HS-27A (cell line): ENCODE data around the gene ALK.

Source experiments
- DNase-seq: peaks from one replicate; pipeline ENCODE4 v3.0.0-alpha.2; 2012; ENCODE audit warnings: low read depth, missing footprints

Gene ALK

DNA sequence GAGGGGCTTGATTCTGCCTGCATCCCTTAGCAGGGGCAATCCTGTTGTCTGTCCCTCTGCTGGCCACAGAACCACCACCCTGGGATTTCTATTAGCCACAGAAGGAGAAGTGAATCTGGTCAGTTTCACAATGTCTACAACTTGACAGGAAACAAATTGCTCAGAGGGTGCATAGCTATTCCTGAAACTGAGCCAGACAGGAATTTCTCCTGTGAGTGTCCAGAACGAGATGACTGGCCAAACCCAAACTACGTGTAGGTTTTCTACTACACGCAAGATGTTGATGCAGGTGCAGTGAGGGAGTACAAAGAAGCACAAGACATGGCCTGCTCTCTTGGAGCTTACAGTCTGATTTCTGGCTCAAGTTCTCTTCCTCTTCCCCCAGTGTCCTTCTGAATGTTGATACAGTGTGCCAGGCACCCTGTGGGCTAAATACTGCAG, 604.3 kb downstream of the ALK start:
- DNase-seq, result no peak

DNA sequence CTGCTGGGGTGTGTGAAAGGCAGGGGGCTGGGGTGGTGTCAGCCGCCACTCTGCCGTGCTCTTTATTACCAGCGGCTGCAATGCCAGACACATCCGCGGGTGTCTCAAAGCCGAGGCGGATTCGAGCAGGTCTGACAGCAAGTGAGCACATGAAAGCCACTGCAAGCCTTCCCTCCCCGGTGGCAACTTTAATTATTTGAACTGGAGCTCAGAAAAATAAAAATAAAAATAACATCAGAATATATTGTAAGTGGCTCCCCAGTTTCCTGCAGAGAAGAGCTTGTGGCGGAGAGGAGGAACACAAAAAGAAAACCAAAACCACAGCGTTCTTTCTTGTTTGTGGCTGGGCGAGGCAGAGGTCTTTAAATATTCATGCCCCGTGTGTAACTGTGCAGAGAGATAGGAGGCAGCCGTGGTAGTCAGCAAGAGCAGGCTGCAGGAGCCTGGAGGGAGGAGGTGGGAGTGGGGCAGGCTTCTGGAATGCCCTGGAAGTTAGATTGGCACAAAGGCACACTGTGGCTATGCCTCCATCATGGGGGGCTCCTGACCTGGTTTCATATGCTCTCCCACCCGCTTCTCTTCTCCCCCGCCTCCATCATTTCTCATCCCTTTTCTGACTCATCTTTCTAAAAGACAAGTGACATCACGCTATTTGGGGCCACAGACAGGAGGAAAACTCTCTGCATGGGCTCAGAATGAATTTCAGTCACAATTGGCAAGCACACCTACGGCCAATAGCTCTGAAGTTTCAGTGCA, 606.4 kb downstream of the ALK start:
- no peak for DNase-seq

DNA sequence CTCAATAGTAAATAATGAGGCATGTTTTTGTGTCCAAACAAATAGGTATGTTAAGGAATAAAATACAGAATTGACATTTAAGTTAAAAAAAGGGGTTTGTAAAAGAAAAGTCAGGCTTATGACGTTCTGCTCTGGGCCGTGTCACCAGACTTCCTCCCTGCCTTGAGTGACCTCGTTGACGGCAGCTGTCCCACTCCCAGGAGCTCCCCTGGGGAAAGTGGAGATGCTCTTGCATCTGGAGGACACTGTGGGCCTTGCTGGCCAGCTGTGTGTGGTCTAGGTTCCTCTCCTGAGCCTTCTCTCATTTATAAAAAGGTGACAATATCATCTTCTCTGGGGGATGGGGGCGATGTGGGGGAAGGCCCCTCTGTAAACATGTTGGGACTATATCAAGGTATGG, 609.9 kb downstream of the ALK start:
- DNase-seq, result no peak

DNA sequence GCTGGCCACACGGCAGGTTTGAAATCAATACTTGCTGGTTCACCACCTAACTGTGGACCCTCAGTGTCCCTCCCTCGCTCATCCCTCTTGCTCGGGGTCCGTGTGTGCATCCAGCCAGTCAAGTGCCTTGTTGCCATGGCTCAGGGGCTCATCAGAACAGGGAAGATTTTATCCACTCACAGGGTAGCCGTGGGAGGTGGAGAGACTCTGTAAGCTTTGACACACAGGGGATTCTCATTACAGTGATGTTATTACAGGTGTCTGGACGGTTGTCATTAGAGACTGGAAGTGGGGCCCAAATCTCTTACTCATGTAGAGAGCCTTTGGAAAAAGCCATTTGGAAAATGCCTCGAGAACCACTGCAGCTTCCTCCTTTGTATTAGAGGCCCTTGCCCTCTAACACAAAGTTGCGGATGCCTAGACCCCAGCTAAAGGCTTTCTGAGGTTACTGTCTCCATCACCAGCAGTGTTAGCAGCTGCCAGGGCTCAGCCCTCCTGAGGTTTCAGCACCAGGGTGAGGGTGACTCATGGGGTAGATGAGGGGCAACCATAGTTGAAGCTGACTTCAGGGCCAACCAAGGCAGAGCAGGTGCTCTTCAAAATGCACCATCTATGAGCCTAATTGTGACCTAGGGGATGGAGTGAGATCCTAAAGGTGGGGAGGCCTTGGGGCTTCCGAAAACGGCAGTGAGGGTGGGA, 610.6 kb downstream of the ALK start:
- no peak for DNase-seq

DNA sequence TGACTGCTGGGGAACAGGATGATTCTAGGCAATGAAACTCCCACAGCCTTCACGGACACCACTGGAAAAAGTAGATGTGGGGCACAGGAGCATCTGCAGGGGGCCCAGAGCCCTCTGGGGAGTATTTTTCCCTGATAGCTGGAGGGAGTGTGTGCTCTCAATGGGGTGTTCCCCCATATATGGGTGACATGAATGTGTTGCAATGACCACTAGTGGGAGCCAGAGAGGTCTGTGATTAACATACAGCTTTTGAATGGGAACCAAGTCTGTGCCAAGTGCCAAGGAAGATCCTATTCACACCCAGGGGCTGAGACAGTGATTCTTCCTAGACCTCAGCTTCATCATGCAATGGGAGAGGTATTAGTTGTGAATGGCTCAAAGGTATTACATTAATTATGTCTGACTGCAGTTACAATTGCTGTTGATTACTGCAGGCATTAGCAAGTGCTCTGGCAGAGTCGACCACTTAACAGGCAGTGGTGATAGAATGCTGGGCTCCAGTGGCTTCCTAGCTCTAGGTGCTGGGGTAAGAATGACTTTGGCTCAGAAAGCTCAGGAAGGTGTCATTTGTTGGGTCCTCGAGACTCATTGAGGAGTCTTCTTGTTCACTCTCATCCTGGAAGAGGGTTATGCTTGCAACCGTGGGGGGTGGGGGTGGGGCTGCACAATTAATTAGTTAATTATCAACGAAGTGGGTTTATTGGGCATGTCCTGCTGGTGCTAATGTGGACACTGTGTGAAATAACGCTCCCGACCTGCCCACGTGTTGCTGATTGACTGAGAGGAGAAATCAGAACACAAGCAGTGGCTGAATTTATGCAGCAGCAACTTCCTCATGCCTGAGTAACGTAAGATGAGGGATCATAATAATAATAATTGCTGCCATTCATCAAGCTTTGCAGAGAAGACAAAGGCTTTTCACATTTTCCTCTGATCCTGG, 612.0 kb downstream of the ALK start:
- peak; percentile 46 for DNase-seq

DNA sequence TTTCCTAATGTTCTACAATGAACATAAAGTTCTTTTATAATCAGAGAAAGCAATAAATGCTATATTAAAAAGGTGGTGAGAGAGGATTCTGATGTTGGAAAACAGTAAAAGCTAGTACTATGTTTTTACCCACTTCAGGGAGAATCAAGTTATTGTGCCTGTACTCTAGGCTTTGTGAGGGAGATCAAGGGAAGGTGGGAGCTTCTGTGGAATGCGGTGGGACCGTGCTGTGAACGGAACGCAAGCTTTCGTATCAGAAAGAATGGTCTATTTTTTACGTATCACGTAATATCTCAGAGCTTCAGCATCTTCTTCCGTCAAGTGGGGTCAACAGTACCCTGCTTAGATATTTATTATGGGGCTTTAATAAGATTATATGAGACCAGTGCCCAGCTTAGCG, 613.0 kb downstream of the ALK start:
- DNase-seq, result no peak

DNA sequence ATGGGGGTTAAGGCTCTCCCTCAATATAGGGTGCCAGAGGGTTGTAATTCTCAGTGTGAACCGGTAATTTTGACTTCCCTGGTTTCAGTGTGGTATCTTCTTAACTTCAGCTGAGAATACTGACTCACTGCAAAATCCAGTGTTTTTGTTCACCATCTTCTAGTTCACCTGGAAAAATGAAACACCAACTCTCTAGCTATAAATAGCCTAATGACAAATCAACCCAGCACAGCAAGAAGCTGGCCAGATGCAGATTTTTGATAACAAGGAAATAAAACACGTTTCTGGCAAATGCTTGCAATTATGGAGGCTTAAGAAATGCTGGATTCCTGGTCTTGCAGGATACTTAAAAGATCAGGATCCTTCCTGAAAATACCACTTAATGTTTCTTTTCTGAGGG, 613.9 kb downstream of the ALK start:
- no peak for DNase-seq

DNA sequence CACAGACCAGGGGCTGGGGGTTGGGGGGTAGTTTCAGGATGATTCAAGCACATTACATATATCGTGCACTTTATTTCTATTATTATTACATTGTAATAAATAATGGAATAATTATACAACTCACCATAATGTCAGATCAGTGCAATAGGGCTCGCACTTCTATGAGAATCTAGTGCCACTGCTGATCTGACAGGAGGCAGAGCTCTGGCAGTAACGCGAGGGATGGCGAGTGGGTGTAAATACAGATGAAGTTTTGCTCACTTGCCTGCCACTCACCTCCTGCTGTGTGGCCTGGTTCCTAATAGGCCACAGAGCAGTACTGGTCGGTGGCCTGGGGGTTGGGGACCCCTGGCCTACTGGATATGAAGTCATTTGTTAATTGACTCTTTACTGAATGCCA, 615.6 kb downstream of the ALK start:
- no peak for DNase-seq

DNA sequence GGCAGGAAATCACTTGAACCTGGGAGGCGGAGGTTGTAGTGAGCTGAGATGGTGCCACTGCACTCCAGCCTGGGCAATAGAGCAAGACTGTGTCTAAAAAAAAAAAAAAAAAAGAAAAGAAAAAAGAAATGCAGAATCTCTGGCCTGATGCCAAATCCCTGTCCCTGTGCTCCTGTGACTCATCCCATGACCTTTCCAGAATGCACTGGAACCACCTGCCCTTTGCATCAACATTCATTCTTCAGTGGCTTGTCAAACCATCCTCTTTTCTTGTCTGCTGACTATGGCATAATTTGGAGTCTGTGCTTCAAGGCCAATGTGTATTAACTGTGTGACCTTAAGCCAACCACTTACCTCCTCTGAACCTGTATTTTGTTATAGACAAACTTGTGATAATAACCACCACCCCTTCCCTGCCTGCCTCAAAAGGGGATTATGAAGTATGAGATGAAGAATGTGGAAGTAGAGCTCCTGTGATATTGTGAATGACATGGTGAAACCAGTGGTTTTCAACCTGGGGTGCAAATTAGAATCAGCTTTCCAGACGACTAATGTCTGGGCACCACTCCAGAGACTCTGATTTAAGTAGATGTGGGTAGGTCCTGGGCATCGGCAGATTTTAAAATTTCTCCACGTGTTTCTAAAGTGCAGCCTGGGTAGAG, 616.9 kb downstream of the ALK start:
- DNase-seq, result peak; percentile 27

DNA sequence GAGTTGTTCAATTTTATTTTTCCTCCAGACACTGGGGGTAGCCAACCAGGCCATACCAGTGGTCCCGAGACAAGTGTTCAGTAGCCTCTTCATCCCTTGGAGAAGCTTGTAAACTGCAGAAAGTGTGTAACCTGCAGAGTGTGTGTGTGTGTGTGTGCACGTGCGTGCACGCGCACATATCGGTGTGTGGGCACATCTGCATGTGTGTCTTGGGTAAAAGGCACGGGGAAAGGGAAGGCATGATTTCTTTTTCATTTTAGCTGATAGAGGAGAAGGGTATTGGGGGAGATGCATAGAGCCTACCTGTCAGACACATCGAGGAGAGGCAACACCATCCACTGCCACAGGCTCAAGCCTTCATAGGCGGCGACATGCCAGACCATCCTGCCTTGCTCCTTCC, 624.8 kb downstream of the ALK start:
- no peak for DNase-seq

DNA sequence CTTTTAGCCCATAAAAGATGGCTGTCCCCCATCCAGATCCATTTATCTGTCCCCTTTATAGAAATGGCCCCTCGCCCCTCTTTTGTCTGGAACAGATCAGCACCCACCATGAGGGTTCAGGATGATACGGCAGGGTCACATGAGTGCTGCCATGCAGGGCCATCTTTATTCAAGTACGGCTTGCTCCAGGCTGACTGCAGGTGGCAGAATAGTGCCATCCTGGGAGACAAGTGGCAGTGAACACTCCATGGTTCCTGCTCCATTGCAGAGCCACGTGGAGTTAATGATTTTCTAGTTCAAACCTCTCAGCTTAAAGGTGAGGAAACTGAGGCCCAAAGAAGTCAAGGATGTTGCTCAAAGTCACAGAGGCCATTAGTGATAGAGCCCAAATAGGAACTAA, 625.5 kb downstream of the ALK start:
- DNase-seq, result no peak

DNA sequence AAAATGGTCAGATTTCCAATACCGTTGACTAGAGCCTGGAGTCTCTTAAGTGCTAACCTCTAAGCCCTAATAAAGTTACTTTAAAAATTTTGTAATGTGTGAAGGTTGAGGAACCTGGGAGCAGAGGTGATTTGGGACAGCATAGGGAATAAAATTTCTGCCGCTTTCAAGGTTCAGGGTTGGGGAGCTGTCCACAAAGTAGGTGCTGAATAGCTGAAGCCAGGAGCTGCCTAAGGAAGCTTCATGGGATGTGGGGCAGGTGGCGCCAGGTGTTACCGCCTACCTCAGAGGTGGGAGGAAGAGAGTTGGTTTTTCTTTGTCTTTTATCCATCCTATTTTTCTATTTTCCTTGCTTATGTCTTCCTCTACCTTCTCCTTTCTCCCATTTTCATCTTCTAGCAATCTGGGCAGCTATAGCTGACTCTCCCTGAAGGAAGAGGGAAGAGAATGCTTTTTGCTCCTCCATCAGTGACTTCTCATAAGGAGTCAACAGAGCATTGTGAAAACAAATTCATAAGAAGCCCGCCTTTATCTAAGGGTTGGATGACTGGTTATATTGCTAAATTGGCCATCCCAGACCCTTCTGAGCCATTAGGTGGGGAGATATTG, 627.5 kb downstream of the ALK start:
- no peak for DNase-seq

DNA sequence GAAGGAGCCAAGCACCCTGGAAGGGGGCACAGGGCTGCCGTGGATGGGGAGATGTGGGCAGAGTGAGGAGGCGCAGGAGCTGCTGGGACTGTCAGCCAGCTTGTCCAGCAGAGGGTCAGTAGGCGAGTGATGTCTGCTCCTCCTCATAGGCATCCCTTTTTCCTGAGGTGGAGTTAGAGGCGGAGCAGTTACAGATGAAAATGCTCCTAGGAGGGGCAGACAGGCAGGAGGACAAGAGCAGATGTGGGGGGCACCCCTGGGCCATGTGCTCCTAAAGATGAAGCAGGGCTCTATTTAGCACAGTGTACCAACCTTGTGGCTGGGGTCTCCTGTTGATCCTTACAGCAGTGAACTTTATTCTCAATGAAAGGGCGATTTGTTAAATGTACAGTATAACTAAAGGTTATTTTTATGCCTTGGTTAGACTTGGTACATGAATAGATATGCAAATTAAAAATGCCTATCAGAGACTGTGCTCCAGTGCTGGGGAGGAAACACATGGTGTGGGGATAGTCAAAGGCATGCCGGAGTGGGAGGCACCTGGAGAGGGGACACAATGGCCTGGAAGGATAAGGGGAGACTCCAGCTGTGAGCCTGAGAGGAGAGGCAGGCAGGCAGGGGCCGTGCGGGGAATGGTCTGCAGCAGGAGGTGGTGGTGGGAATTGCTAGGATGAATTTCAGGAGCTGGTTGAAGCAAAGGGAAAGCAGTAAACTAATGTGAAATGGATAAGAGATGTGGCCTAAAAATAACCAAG, 630.9 kb downstream of the ALK start:
- DNase-seq, result no peak

DNA sequence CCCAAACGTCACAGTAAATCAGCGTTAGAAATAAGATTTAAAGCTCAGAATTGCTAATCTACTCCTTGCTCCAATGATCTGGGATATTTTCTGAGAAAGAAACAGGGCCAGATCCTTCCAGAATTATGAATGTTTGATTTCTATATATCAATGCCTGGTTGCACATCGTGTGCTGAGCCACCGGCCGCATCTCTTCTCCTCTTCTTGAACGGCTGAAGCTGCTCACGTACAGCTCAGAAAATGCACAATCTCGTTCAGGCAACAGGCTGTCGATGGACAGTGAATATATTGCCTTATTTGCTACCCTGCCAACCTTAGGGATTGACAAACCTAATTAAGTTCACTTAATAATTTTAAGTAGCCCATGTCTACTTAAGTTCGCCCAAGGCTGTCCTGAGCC, 636.7 kb downstream of the ALK start:
- DNase-seq, result no peak

DNA sequence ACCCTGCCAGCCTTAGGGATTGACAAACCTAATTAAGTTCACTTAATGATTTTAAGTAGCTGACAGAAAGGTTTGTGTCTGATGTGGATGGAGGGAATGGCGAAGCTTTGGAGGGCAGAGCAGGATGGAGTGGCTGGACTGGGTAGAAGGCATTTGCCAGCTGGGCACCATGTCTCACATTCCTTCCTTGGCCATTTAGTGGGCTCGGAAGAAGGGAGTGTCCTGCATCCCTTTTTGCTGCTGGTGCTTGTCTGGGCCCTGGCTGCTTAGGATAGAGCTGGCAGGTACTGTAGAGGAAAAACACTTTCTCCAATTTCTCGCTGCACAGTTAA, 639.5 kb downstream of the ALK start:
- no peak for DNase-seq

DNA sequence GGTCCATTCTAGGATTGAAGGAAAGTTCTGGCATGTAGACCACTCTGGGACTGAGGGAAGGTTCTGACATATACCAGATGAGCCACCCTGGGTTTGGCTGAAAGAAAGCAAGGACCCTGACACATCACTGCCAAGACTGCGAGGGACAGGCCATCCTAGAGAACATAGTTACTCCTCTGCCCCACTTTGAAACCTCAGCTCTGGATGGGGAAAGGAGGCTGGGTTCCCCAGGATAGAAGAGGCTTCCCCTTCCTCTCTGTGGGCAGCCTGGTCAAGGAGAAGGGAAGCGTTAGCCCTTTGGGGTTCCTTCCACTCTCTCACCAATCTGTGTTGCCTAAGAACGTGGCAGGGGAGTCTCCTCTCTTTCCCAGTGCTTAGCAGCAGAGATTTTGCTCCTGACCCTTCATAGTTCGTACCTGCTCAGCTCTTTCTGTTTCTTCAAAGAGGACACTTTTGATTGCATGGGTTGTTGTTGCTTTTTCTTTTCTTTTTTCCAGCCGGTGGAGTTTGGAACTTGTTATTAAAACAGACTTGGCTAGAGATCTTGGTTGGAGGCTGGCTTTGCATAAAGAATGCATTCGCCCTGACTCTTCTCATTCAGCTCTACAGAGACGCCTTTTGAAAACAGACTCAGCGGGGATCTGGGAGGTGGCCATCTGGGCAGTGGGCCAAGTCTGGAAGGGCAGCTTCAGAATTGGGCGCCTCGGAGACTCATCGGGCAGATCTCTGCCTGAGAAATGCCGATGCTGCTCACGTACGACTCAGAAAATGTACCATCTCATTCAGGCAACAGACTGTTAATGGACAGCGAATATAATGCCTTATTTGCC, 640.1 kb downstream of the ALK start:
- peak; percentile 43 for DNase-seq

DNA sequence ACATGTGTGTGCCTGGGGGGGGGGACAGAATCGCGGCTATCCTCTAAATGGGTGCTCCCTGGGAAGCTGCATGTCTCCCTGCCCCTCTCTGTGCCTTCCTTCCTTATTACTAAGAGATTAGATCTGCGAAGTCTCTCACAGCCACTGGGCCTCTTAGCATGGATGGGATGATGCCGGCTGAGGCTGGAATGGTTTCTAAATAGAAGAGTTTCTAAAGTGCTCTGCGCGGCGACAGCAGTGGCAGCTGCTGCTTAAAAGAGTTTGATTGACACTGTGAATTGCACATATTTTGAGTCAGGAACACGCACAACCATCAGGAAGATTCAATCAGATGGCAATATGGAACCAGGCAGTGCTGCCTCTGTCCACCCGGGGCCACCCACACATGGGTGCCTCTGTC, 642.4 kb downstream of the ALK start:
- DNase-seq, result no peak

DNA sequence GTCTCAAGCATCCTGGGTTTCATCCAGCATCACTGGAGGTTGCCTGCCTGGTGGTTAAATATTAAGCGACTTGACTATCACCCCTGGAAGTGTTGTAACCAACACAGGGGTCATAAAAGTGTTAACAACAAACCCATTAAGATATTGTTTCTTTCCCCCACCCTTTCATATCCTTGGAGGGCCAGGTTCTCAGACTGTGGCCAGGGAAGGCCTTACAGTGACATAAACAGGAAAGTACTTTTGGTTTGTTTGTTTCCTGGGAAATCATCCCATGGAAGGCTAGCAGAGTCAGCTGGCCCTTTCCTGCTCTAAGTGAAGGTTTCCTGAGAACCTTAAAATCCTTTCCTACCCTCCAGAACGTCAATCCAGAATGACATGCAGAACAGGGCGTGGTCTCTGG, 645.2 kb downstream of the ALK start:
- DNase-seq, result no peak

DNA sequence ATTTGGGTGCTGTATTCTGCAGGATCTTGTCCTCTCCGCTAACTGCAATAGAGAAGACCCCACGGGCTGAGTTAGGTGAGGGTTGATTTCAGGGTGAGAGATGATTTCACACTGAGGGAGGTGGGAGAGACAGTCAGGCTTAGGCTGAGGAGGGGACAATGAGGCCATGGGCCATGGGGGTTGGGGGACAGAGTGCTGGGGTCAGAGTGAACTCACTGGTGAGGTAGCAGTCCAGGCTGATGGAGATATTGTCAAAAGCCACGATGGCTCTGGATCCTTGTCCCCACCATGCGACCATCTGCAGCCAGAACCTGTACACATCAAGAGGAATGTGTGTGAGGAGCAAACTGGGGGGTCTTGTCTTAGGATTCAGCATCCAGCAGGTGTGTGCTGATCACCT, 646.2 kb downstream of the ALK start:
- DNase-seq, result no peak
